ENCODE results near the gene DUSP16.
"Not testable (repeated sequence)": the region's sequence is repeated elsewhere in the genome, so short reads cannot be mapped to it uniquely, and the experiment has no call there.

DUSP16 gene

GRCh38 chr12:12488823-12489550, 73.7 kb downstream of the DUSP16 start:
- no peak for DNase-seq

- no peak for DNase-seq
Measured at GRCh38 chr12:12488296-12488695, 74.4 kb downstream of the DUSP16 start.

GRCh38 chr12:12487490-12487889, 75.2 kb downstream of the DUSP16 start:
- DNase-seq: no peak

- DNase-seq: peak; percentile 23
Measured at GRCh38 chr12:12486661-12487240, 75.9 kb downstream of the DUSP16 start.

- DNase-seq: no peak
Measured at GRCh38 chr12:12483438-12483837, 79.2 kb downstream of the DUSP16 start.

- no peak for DNase-seq
Measured at GRCh38 chr12:12482959-12483358, 79.7 kb downstream of the DUSP16 start.

- DNase-seq: no peak
Measured at GRCh38 chr12:12482150-12482761, 80.4 kb downstream of the DUSP16 start.

- DNase-seq: no peak
Measured at GRCh38 chr12:12481631-12482030, 81.0 kb downstream of the DUSP16 start.

- no peak for DNase-seq
Measured at GRCh38 chr12:12480074-12480473, 82.6 kb downstream of the DUSP16 start.

GRCh38 chr12:12477532-12477890, 85.2 kb downstream of the DUSP16 start:
- no peak for DNase-seq

- DNase-seq: no peak
Measured at GRCh38 chr12:12476857-12477531, 85.7 kb downstream of the DUSP16 start.

- DNase-seq: peak; percentile 66
Measured at GRCh38 chr12:12474931-12475795, 87.5 kb downstream of the DUSP16 start.

- DNase-seq: peak; percentile 53
Measured at GRCh38 chr12:12474471-12474928, 88.2 kb downstream of the DUSP16 start.

- no peak for DNase-seq
Measured at GRCh38 chr12:12473223-12473622, 89.4 kb downstream of the DUSP16 start.

GRCh38 chr12:12471982-12472961, 90.4 kb downstream of the DUSP16 start:
- DNase-seq: not testable (repeated sequence)

GRCh38 chr12:12470751-12471306, 91.8 kb downstream of the DUSP16 start:
- DNase-seq: no peak

GRCh38 chr12:12469386-12469785, 93.3 kb downstream of the DUSP16 start:
- DNase-seq: no peak

GRCh38 chr12:12468575-12468974, 94.1 kb downstream of the DUSP16 start:
- DNase-seq: no peak

- peak; percentile 55 for DNase-seq
Measured at GRCh38 chr12:12467688-12468261, 94.9 kb downstream of the DUSP16 start.

- DNase-seq: peak; percentile 51
Measured at GRCh38 chr12:12467264-12467663, 95.4 kb downstream of the DUSP16 start.

GRCh38 chr12:12466157-12466556, 96.5 kb downstream of the DUSP16 start:
- peak; percentile 56 for DNase-seq

Data from stimulated activated CD4-positive, alpha-beta T cell treated with anti-CD3 and anti-CD28 coated beads, Interleukin-1b, Interleukin-23, amount 100 ng/mL, for 48 hours (primary cell).